GM12872 (cell line): Measurements from ENCODE around the gene CLEC20A.

ENCODE experiments used
- TF ChIP-seq, protein P1 (sequence below): IDR thresholded peaks from 3 replicates; pipeline ENCODE4 v1.5.1; 2011; ENCODE audit warnings: low read depth, mild to moderate bottlenecking, low read length, moderate library complexity; ENCODE audit not compliant: insufficient read depth

CLEC20A gene

DNA sequence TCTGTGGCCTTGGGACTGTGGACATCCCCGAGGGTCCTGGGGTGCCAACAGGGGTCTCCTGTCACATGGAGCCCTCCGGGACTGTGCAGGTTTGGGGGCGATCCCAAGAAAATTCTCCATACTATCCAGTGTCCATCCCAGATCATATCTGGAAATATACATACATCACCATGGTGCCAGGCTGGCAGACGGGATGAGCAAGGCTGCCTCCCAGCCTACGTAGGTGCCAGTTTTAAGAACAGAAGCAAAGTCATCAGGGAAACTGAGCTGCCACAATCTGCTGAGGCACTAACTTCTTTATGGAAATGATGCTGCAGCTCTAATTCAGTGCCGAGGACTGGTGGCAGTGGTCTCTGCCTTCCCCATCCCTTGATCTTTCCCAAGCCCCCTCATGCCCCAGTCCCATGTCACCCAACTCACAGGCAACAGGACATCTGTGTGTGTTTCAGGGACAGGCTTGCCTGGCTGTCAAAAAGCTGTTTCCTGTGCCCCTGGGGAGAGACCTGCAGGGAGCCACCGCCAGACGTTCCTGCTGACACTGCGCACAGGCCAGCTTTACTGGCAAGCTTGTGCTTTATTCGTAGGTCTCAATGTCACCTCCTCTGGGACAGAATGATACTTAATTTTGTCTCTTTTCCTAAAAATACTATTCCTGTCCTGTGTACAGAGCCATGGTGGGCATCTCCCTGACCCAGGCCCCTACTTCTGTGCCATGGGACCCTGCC is 31.6 kb upstream of the CLEC20A start:
- TF ChIP-seq, protein P1, sequence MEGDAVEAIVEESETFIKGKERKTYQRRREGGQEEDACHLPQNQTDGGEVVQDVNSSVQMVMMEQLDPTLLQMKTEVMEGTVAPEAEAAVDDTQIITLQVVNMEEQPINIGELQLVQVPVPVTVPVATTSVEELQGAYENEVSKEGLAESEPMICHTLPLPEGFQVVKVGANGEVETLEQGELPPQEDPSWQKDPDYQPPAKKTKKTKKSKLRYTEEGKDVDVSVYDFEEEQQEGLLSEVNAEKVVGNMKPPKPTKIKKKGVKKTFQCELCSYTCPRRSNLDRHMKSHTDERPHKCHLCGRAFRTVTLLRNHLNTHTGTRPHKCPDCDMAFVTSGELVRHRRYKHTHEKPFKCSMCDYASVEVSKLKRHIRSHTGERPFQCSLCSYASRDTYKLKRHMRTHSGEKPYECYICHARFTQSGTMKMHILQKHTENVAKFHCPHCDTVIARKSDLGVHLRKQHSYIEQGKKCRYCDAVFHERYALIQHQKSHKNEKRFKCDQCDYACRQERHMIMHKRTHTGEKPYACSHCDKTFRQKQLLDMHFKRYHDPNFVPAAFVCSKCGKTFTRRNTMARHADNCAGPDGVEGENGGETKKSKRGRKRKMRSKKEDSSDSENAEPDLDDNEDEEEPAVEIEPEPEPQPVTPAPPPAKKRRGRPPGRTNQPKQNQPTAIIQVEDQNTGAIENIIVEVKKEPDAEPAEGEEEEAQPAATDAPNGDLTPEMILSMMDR = no peak

DNA sequence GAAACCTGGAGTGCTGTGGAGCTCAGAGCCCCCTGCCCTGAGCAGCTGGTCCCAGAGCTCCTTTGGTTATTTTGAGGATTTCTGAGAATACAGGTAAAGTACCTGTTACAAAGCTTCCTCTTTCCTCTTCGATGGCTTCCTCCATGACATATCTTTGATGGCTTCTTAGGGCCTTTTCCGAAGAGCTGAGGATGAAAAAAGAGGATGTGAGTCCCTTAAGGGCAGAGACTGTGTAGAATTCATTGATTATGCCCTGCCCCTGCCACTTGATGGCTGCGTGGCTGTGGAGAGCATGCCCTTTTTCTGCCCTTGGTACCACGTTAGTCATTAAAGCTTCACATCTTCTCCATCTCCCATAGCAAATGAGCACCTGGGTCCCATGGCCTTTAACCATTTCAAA is 30.4 kb upstream of the CLEC20A start:
- TF ChIP-seq, protein P1 = no peak

DNA sequence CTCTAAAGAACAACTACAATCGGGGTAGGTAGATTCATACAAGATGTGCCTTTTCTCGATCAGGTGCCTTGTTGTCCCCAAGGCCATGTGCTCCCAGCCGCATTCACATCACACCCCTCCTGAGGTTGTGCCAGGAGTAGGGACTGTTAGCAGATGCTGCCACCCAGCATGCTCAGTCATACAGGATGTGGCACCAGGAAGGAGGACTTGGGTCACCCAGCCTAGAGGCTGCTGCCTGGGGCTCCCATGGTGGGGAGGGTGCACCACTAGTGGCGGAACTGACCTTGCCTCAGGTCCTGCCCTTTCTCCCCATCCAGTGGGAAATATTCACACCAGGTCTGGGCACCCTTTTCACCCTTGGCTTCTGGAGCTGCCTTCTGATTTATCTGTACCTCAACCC is 24.5 kb upstream of the CLEC20A start:
- TF ChIP-seq, protein P1 = no peak

DNA sequence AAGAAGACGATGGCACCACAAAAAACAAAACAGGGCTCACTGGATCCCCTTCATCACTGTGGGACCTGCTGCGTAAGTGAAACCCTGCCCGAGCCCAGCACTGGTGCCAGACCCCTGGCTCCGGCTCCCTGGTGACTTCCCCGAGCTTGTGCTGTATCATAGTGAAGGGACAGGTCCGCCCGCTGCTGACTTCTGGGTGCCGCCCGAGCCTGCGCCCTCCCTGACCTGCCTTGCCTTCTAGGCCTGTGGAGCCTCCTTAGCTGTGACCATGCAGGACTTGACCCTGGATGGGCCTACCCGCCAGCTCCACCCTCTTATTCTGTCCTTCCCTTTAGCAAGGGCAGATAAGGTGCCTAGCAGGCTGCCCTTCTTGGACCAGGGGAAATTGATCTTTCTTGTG is 24.0 kb upstream of the CLEC20A start:
- TF ChIP-seq, protein P1 = no peak

DNA sequence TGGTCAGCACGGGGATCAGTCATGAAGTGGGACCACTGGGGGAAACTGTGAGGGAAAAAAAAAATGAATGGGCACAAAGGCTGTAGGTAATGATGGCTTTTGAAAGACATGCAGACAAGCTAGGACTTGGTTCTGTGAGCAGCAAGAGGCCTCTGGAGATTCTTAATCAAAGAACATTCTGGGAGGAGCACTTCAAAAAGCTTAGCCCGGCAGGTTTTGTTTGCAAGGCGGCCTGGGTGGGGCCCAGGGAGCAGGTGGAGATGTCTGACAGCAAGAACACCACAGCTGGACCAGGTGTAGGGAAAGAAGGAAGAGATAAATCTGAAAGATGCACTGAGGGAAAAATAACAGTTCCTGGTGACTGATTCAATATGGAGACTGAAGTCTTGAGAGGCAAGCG is 22.1 kb upstream of the CLEC20A start:
- TF ChIP-seq, protein P1 = no peak

DNA sequence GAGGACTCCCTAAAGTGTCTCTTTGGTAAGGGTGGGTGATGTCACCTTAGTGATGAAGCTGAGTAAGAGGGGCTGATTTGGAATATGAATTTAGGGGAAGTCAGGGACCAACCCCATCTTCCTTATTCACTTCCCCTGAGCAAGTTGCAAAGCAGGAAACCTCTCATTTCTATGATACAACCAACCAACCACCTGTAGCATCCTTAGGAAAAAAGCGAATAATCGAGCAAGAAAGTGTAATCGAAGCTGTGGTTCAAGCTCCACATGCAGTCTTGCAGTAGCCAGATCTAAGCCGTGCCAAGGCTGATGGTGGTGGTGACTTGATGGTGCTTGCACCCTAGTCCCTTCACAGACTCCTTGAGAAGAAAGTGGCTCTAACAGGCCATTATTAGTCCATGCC is 19.3 kb upstream of the CLEC20A start:
- TF ChIP-seq, protein P1 = no peak

DNA sequence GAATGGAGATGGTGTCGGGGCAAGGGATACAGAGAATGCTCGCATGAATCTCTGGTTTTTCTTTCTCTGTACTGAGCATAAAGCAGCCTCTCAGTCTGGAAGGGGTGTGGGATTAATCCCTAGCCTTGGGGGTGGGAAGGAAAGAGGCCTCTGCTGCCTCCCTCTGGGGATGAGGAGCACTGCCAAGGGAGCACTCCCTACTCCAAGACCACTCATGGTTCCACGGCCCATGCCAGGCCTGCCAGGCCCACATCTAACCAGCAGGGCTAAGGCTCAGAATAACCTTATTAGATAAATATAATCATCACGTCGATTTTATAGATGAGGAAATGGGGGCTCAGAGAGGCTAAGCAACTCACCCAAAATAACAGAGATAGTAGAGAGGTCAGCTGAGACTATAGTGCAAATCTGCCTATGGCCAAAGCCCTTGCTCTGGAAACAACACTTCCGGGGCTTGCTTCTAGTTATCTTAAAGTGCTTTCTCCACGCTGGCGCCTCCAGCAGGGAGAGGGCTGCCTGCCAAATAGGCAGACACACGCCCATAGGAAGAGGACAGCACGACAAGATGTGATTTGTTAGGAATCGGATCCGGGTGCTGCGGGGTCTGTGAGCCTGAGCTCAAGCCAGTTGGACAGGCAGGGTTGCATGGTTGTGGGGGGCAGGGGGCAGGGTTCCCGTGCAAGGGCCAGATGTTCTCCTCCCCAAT is 16.7 kb upstream of the CLEC20A start:
- TF ChIP-seq, protein P1 = 0 out of 3 replicates have a peak, but pooled peaks have one; percentile 3
